Hepatocyte (in vitro differentiated cells): Measurements from ENCODE around the gene UBTD1. TPM values are rescaled to one million over a fixed set of nuclear protein-coding genes. Genes with fewer than 3 reads are reported as not detected.

Source experiments
- DNase-seq: peaks from one replicate; pipeline ENCODE4 v3.0.0-alpha.2; 2016; ENCODE audit warnings: low spot score
- H2AFZ ChIP-seq: fragments of 200-600 bp; sonication (generic); 2 replicates; pipeline ENCODE4 v1.6.0; 2016; ENCODE audit warnings: antibody characterized with exemption, mild to moderate bottlenecking
- H3K27ac ChIP-seq: fragments of 200-600 bp; sonication (generic); 2 replicates; pipeline ENCODE4 v1.5.1; 2016; ENCODE audit warnings: mild to moderate bottlenecking
- H3K27me3 ChIP-seq: fragments of 200-600 bp; sonication (generic); 2 replicates; pipeline ENCODE4 v1.6.1; 2016
- H3K36me3 ChIP-seq: fragments of 200-600 bp; sonication (generic); replicated peaks from 2 replicates; pipeline ENCODE4 v1.5.1; 2016; ENCODE audit warnings: low read depth; ENCODE audit not compliant: insufficient read depth
- H3K4me1 ChIP-seq: fragments of 200-600 bp; sonication (generic); 2 replicates; pipeline ENCODE4 v1.5.1; 2016; ENCODE audit warnings: mild to moderate bottlenecking, moderate library complexity; ENCODE audit not compliant: insufficient read depth
- H3K4me2 ChIP-seq: fragments of 200-600 bp; sonication (generic); 2 replicates; pipeline ENCODE4 v1.6.0; 2016
- H3K4me3 ChIP-seq: fragments of 200-600 bp; sonication (generic); 2 replicates; pipeline ENCODE4 v1.5.1; 2016; ENCODE audit warnings: mild to moderate bottlenecking
- H3K79me2 ChIP-seq: fragments of 200-600 bp; sonication (generic); 2 replicates; pipeline ENCODE4 v1.6.0; 2017; ENCODE audit warnings: mild to moderate bottlenecking
- H3K9me2 ChIP-seq: fragments of 200-600 bp; sonication (generic); replicated peaks from 2 replicates; pipeline ENCODE4 v1.6.0; 2017; ENCODE audit warnings: mild to moderate bottlenecking; ENCODE audit not compliant: insufficient read depth
- H3K9me3 ChIP-seq: fragments of 200-600 bp; sonication (generic); 2 replicates; pipeline ENCODE4 v1.5.1; 2016; ENCODE audit warnings: low read depth, mild to moderate bottlenecking
- H4K20me1 ChIP-seq: fragments of 200-600 bp; sonication (generic); 2 replicates; pipeline ENCODE4 v1.6.0; 2016; ENCODE audit warnings: mild to moderate bottlenecking; ENCODE audit not compliant: insufficient read depth, poor library complexity, severe bottlenecking
- CTCF ChIP-seq: fragments of 200-600 bp; sonication (generic); IDR thresholded peaks from 2 replicates; pipeline ENCODE4 v1.5.1; 2016; ENCODE audit warnings: antibody characterized with exemption, mild to moderate bottlenecking; ENCODE audit not compliant: poor library complexity
- EZH2 ChIP-seq: fragments of 200-600 bp; sonication (generic); IDR thresholded peaks from 2 replicates; pipeline ENCODE4 v1.6.1; 2016; ENCODE audit warnings: antibody characterized with exemption, mild to moderate bottlenecking, borderline replicate concordance
- EZH2phosphoT487 ChIP-seq: fragments of 200-600 bp; sonication (generic); IDR thresholded peaks from one replicate; pipeline ENCODE4 v1.6.1; 2018; ENCODE audit warnings: antibody characterized with exemption, mild to moderate bottlenecking, low read depth, moderate library complexity; ENCODE audit not compliant: unreplicated experiment, severe bottlenecking
- WGBS: methylation state at CpG from one replicate; pipeline ENCODE4 v1.1.6; 2016; ENCODE audit warnings: low lambda C conversion rate; ENCODE audit errors: missing lambda C conversion rate; 5-methylcytosine and 5-hydroxymethylcytosine counted together
- polyA plus RNA-seq: library from polyadenylated mRNA; unstranded; fragments of >200 nt; fragmentation: Nextera tagmentation; extraction: Ambion mirVana; gene quantifications from 2 replicates; pipeline ENCODE4 v1.2.1, GENCODE V29; 2016
- total RNA-seq: library from RNA; depleted of rRNA; stranded (reverse); fragments of >200 nt; gene quantifications from 2 replicates; pipeline ENCODE4 v1.2.3, GENCODE V29; 2014

Gene UBTD1
- total and polyA plus RNA-seq, 2 experiments from 2014 or later = 12.8 to 37.0 TPM

GRCh38 chr10:97539523-97540200 is 40.9 kb downstream of the UBTD1 start:
- Histone ChIP-seq H3K4me2 (no peak overlapping the region), H3K9me2 (no peaks in the 10 kb centered on the region), H3K36me3 (no peaks in the 10 kb centered on the region), H2AFZ (no peak overlapping the region), H3K4me1 (peaks cover 30% of the 10 kb centered on the region), H4K20me1 (peaks cover 4% of the 10 kb centered on the region), H3K9me3 (no peaks in the 10 kb centered on the region), H3K27ac (peak overlapping the region; percentile 95), H3K27me3 (no peaks in the 10 kb centered on the region), H3K4me3 (no peak overlapping the region), H3K79me2 (peaks cover 22% of the 10 kb centered on the region)
- 56% methylated on average over 6 of the region's 6 CpGs for WGBS
- no peak for TF ChIP-seq EZH2
- peak; percentile 55 for DNase-seq

- Histone ChIP-seq H3K36me3 (no peaks in the 10 kb centered on the region), H3K4me1 (peaks cover 30% of the 10 kb centered on the region), H4K20me1 (peaks cover 4% of the 10 kb centered on the region), H3K4me2 (no peak overlapping the region), H3K4me3 (no peak overlapping the region), H2AFZ (no peak overlapping the region), H3K27ac (peak overlapping the region; percentile 95), H3K9me2 (no peaks in the 10 kb centered on the region), H3K79me2 (peaks cover 24% of the 10 kb centered on the region), H3K9me3 (no peaks in the 10 kb centered on the region), H3K27me3 (no peaks in the 10 kb centered on the region)
- TF ChIP-seq EZH2phosphoT487 = no peak
- no peak for TF ChIP-seq EZH2
- no peak for TF ChIP-seq CTCF
- 87% methylated on average over 14 of the region's 14 CpGs for WGBS
- DNase-seq = no peak
Measured at GRCh38 chr10:97540669-97541500, 42.2 kb downstream of the UBTD1 start.

GRCh38 chr10:97542169-97543024 is 43.7 kb downstream of the UBTD1 start:
- DNase-seq = peak; percentile 87
- no peak overlapping the region for H2AFZ ChIP-seq
- peaks cover 21% of the 10 kb centered on the region for H3K79me2 ChIP-seq

More at GRCh38 chr10:97542169-97543024, 43.7 kb downstream of the UBTD1 start:
- Histone ChIP-seq H3K4me3 (no peak overlapping the region), H3K9me3 (no peaks in the 10 kb centered on the region), H3K27ac (peak overlapping the region; percentile 95), H3K36me3 (no peaks in the 10 kb centered on the region), H4K20me1 (peaks cover 4% of the 10 kb centered on the region), H3K4me1 (peaks cover 30% of the 10 kb centered on the region), H3K9me2 (no peaks in the 10 kb centered on the region), H3K4me2 (peak overlapping the region; percentile 28), H3K27me3 (no peaks in the 10 kb centered on the region)
- TF ChIP-seq CTCF = no peak
- no peak for TF ChIP-seq EZH2
- 68% methylated on average over 9 of the region's 9 CpGs for WGBS
